GM18507 (cell line): ENCODE results near the gene PPM1B.
A peak's percentile ranks its signal among the peaks of the same experiment; 100 is the strongest.
"Not testable (repeated sequence)": the region's sequence is repeated elsewhere in the genome, so short reads cannot be mapped to it uniquely, and the experiment has no call there.

Experiments used
- DNase-seq: peaks from one replicate; pipeline ENCODE4 v3.0.0; 2011; ENCODE audit warnings: low read depth; ENCODE audit not compliant: insufficient read length; ENCODE audit errors: extremely low spot score
- FAIRE-seq: peaks from 2 replicates; lab custom pipeline; 2011; peaks lifted over from hg19 to GRCh38; lab: Jason Lieb, UNC

PPM1B gene

GRCh38 chr2:44244135-44244871 is 75.6 kb downstream of the PPM1B start:
- DNase-seq, result peak; percentile 12
- peak; percentile 45 for FAIRE-seq

DNA sequence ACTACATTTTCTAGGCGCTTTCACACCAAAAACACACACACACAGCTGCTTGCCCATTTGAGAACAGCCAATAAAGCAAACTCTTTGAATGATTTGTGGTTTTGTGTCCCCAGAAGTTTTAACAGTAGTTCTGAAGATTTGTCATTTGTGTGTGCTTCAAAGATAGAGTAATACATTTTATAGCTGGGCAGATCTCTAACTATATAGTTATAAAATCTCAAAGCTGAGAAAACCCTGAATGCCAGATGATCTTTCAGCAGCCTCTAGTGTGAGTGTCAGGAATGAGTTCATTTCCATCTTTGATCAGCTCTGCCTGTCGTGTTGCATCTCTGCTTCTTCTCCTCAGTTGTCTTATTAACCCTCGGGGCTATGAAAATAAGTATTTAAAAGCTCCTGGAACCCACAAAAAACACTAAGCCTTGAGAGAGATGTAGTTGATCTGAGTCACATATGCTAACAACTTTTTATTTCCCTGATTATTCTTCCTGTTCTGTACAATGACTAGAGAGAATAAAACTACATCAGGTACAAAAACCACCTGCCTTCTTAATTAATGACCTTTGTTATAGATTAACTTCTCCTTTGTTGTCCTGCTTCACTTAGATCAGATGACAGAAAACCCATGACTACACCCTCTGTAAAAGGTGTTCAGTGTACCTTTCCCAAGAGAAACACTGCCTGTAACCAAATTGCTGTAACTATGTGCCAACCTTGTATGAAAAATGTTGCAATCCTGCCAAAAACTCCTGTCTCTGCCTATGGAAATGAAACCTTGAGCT is 76.6 kb downstream of the PPM1B start:
- no peak for DNase-seq
- no peak for FAIRE-seq

DNA sequence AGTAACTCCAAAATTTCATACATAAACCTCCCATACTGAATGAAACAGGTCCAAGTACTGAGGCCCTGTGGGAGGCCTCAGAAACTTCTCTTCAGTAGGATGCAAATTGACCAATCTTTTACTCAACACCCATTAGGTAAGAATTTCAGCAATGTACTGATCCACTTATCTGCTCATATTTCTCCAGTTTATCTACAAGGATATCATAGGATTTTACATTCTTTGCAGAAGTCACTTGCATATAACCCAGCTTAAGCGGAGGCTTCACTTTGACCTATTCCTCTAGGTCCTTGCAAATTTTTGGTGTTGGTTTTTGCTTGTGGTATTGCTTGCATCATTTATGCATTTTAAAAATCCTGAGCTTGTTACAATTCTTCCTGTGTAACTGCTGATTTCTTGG is 77.8 kb downstream of the PPM1B start:
- FAIRE-seq, result no peak
- DNase-seq, result no peak

DNA sequence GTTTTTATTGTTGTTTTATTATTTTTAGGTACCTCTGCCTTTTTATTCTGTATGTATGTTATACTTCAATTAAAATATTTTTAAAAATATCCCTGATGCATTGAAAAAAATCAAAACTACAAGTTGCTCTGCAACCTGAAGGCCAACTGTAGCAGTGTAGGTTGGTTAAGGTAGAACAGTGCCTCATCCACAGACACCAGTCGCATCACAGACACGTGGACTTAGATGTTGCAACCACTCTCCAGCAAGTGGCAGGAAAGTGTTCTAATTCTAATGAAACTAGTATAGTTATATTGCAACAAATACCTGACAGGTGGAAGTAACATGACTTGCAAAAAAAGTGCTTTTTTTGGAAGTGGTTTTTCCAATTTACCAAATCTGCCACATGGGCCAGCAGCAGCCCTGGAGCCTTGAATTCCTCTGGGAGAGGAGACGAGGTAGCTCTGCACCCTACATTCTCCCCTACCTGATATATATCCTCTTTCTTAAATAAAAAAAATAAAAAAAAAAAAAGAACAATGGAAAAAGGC is 78.2 kb downstream of the PPM1B start:
- DNase-seq, result no peak
- FAIRE-seq, result no peak

DNA sequence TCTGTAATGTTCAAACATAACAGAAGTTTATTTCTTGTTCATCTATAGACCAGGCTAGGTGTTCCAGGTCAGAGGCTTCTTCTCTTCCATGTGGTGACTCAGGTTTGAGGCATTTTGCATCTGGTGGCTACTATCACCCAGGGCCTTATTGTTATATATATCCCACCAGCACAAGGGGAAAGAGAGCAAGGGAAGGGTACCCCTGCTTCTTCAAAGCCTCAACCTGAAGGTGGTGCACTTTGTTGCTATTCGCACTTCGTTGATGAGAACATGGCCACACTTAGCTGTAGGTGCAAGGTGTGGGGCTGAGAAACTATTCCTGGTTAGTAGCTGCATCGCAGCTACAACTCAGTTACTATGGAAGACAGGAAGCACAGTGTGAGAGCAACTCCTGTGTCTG is 79.2 kb downstream of the PPM1B start:
- FAIRE-seq, result no peak
- no peak for DNase-seq

- not testable (repeated sequence) for FAIRE-seq, DNase-seq
Measured at GRCh38 chr2:44249269-44249668, 80.6 kb downstream of the PPM1B start.

DNA sequence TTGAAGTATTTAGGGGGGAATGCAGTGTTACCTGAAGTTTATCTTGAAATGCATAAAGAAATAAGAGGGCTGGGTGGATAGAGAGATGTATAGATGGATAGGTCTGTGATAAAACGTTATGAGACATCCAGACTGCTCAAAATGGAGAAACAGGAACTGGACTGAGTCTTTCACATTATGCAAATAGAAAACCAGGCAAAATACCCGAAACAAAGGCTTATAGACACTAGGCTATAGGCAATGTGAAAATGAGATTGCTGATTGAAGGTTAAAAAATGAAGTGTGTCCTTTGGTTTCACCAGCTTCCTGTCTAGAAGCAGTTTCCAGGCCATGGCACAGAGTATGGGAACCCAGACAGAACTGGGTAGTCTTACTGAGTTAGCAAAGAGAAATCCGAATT is 81.7 kb downstream of the PPM1B start:
- DNase-seq, result no peak
- FAIRE-seq, result peak; percentile 72

DNA sequence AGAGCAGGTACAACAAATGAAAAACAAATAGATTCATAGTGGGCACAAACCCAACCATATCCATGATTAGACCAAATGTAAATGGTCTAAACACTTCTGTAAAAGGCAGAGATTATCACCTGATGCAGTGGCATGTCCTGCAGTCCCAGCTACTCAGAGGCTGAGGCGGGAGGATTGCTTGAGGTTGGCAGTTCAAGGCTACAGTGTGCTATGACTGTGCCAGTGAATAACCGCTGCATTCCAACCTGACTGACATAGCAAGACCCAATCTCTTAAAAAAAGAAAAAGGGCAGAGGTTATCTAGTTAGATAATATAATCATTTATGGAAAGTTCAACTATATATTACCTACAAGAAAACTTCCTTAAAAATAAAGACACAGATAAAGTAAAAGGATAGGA is 85.3 kb downstream of the PPM1B start:
- no peak for DNase-seq
- FAIRE-seq, result no peak

DNA sequence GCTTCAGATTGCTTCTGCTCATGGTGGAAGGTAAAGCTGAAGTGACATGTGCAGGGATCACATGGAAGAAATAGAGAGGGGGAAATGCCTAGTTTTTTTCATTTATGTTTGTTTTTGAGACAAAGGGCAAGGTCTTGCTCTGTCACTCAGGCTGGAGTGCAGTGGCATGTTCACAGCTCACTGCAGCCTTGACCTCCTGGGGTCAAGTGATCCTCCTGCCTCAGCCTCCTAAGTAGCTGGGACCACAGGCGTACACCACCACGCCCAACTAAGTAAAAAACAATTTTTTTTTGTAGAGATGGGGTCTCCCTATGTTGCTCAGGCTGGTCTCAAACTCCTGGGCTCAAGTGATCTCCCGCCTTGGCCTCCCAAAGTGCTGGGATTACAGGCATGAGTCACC is 87.0 kb downstream of the PPM1B start:
- not testable (repeated sequence) for FAIRE-seq, DNase-seq

GRCh38 chr2:44257802-44258201 is 89.1 kb downstream of the PPM1B start:
- not testable (repeated sequence) for DNase-seq, FAIRE-seq

DNA sequence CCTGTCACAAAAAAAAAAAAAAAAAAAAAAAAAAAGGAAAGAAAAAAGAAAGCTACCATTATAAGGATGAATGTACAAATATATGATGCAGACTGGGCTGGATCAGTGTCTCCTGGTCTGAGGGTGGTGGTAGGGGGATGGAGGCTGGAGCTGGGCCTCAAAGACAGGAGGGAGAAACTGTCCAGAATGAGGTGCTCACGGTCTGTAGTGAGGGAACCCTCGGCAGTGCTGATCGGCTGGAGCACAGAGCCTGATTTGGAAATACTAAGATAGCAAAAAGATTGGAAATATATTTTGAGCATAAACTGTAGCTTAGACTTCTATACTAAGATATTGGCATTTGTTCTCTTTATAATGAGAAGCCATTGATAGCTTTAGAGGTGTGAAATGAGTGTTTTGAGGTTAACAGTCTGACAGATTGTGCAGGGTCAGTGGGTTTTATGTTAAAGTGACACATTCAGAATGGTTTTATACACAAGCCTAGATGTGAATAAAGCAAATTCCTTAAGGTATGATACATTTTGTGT is 98.7 kb downstream of the PPM1B start:
- DNase-seq, result no peak
- no peak for FAIRE-seq

DNA sequence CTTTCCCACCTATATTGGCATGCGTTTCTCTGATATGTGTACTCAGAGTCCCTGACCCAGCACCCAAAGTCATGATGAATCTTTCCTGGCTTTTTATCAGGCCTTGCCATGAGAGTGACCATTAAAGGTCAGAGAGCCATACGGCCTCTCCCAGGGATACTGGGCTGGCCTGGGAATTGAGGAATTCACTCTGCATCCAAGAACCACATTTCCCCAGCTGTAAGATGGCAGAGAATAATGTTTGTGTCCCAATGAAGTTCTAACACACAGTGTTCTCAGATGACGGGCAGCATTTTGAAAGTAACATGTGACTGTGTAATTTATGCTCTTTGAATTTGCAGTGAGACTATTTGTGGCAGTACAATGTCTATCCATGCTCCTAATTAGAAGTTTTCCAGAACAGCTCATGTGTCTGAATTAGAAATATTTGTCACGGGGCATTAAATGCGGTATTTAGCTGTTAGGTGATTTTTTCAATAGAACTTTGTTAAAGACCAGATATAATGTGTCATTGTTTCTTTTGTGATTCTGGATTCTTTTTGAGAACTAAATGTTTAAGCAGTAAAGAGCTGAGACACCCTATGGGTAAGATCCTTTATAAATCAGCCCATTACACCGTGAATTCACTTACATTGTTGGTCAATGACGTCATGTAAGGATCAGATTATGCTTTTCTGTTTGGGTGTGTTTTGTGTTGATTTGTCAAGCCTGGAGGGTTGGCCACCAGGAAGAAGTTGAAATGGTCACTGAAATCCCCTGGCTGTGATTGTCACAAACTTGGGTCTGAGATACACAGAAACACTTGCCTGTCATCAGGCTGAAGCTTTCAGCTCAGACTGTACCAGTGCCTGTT is 99.3 kb downstream of the PPM1B start:
- DNase-seq (no peak), FAIRE-seq (no peak)

DNA sequence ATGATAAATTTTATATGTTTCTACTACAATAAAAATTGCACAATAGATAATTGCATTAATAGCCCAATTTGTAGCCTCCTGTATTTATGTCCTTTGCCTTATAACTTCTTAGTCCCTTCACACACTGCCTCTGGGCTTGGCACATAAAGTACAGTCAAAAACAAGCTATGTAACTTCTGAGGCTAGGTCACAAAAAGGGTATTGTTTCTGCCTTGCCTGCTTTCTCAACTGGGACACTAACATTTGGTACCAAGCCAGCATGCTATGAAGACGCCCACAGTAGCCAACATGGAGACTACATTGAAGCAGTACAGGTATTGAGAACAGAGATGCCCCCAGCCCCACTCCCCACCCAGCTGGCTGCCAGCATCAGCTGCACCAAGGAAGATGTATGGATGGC is 101.2 kb downstream of the PPM1B start:
- FAIRE-seq, result no peak
- no peak for DNase-seq

DNA sequence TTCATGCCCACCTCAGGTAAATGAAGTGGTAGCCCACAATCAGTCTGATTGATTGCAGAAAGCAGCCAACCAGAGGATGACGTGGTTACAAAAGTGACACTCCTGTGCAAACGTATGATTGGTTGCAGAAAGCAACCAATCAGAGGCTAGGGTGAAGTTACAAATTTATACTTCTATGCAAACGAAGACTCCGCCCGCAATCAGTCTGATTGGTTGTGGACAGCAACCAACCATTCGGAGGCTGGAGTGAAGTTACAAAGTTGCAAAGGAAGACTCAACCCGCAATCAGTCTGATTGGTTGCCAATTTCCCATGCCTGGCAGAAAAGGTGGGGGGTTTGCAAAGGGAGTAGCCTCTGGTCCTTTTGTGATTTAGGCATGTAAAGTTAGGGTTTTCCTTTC is 102.6 kb downstream of the PPM1B start:
- FAIRE-seq, result no peak

GRCh38 chr2:44273076-44273475 is 104.4 kb downstream of the PPM1B start:
- no peak for DNase-seq
- no peak for FAIRE-seq

More for the DNA sequence above, 102.6 kb downstream of the PPM1B start:
- DNase-seq, result no peak

DNA sequence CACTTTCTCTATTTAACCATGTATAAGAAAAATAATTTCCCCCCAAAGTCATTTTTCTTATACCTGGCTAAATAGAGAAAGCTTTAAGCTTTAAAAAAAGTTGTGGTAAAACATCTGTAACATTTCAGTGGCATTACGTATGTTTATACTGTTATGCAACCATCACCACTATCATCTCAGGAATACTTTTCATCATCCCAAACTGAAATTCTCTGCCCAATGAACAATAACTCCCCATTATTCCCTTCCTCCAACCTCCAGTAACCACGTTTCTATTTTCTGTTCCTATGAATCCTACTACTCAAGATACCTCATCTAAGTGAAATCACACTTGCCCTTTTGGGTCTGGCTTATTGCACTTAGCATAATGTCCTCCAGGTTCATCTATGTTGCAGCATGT is 104.9 kb downstream of the PPM1B start:
- DNase-seq (no peak), FAIRE-seq (no peak)

DNA sequence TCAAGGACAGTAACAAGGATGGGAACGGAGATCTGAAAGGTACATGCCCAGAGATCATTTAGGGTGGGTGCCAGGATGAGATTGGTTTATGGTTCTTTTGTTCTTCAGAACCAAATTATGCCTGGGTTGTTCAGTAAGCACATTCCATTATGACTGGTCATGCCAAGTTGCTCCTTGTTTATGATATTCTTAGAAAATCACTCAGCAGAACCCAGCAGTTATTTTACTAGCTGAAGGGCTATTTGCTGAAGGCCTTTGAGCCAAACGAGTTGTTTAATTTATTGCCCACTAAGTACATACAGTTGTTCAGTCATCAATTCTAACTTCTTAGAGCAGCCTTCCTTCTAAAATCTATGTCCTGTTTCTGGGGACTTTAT is 107.2 kb downstream of the PPM1B start:
- no peak for DNase-seq
- no peak for FAIRE-seq

- DNase-seq (no peak), FAIRE-seq (no peak)
Measured at GRCh38 chr2:44277541-44277940, 108.9 kb downstream of the PPM1B start.

GRCh38 chr2:44280869-44281268 is 112.2 kb downstream of the PPM1B start:
- DNase-seq, result no peak
- FAIRE-seq, result no peak
